ENCODE results near the gene PLCD1.
"Not testable (repeated sequence)": the region's sequence is repeated elsewhere in the genome, so short reads cannot be mapped to it uniquely, and the experiment has no call there.

Gene PLCD1

GRCh38 chr3:37973246-37974054, 56.0 kb downstream of the PLCD1 start:
- DNase-seq (ENCODE audit: low read depth): no peak
- no peak for TF ChIP-seq CTCF (IDR thresholded peaks at IDR 0.05; ENCODE audit: low read depth, low read length, missing control alignments)
- no peak overlapping the region for H3K4me3 ChIP-seq (ENCODE audit: low read depth, low read length)

GRCh38 chr3:37972056-37972455, 57.4 kb downstream of the PLCD1 start:
- DNase-seq (ENCODE audit: low read depth); H3K4me3 ChIP-seq (ENCODE audit: low read depth, low read length): not testable (repeated sequence)

GRCh38 chr3:37971467-37971866, 58.0 kb downstream of the PLCD1 start:
- TF ChIP-seq CTCF (IDR thresholded peaks at IDR 0.05; ENCODE audit: low read depth, low read length, missing control alignments): no peak
- H3K4me3 ChIP-seq (ENCODE audit: low read depth, low read length): no peak overlapping the region

GRCh38 chr3:37970802-37971201, 58.6 kb downstream of the PLCD1 start:
- no peak for TF ChIP-seq CTCF (IDR thresholded peaks at IDR 0.05; ENCODE audit: low read depth, low read length, missing control alignments)
- DNase-seq (ENCODE audit: low read depth): no peak
- no peak overlapping the region for H3K4me3 ChIP-seq (ENCODE audit: low read depth, low read length)

More at GRCh38 chr3:37971467-37971866, 58.0 kb downstream of the PLCD1 start:
- DNase-seq (ENCODE audit: low read depth): no peak

- no peak for DNase-seq (ENCODE audit: low read depth)
- no peak for TF ChIP-seq CTCF (IDR thresholded peaks at IDR 0.05; ENCODE audit: low read depth, low read length, missing control alignments)
- no peak overlapping the region for H3K4me3 ChIP-seq (ENCODE audit: low read depth, low read length)
Observed at GRCh38 chr3:37969596-37970100, 59.8 kb downstream of the PLCD1 start.

GRCh38 chr3:37968813-37969595, 60.4 kb downstream of the PLCD1 start:
- no peak overlapping the region for H3K4me3 ChIP-seq (ENCODE audit: low read depth, low read length)
- TF ChIP-seq CTCF (IDR thresholded peaks at IDR 0.05; ENCODE audit: low read depth, low read length, missing control alignments): no peak
- DNase-seq (ENCODE audit: low read depth): no peak

GRCh38 chr3:37968199-37968598, 61.2 kb downstream of the PLCD1 start:
- no peak overlapping the region for H3K4me3 ChIP-seq (ENCODE audit: low read depth, low read length)
- no peak for TF ChIP-seq CTCF (IDR thresholded peaks at IDR 0.05; ENCODE audit: low read depth, low read length, missing control alignments)
- DNase-seq (ENCODE audit: low read depth): no peak
